Fibroblast of pulmonary artery (primary cell): ENCODE measurements around the gene TCERG1L.

Experiments
- DNase-seq: peaks from one replicate; pipeline ENCODE4 v3.0.0-alpha.2; 2010; ENCODE audit warnings: low read depth
- H3K4me3 ChIP-seq: replicated peaks from 2 replicates; pipeline ENCODE4 v1.5.1; 2011; ENCODE audit warnings: low read depth, mild to moderate bottlenecking, control low read depth, low read length, moderate library complexity
- CTCF ChIP-seq: IDR thresholded peaks from 2 replicates; pipeline ENCODE4 v1.5.1; 2011; ENCODE audit warnings: mild to moderate bottlenecking, control low read depth, low read length, inconsistent platforms; ENCODE audit errors: missing control alignments

TCERG1L gene

DNA sequence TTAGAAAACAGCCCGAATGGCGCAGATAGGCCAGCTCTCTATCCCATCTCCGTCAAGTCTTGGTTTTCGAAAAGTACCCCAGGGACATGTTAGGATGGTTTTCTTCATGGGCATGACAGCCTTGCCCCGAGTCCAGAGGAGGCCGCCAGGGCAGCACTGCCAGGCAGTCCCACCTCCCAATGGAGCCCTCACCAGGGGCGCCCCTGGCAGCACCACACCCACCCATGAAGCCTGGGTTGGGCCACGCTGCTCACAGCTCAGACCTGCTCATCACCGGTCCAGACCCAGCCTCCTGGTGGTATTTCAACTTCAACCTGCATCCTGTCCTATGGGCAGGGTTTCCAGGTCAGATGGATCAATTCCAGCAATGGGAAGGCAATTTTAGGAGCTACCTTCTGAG is 53.3 kb downstream of the TCERG1L start:
- TF ChIP-seq CTCF, result no peak
- H3K4me3 ChIP-seq, result no peak overlapping the region
- no peak for DNase-seq

- no peak for DNase-seq
- no peak overlapping the region for H3K4me3 ChIP-seq
- no peak for TF ChIP-seq CTCF
Measured at GRCh38 chr10:131257027-131257426, 54.5 kb downstream of the TCERG1L start.

DNA sequence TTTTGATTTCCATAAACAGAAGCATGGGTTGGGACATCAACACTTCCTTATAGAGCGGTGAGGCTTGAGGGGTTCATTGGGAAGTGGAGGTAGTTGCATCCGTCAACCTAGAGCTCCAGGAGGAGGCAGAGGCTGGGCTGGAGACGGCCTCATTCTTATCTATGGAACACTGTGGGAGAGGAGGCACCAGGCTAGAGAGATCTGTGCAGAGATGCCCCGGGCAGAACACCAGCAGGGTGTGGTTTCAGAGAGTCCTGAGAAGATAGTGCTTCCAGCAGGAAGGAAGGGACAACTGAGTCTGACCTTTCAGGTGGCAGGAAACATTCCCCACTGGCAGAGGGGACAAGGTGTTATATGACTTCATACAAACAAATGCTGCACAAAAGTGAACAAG is 56.7 kb downstream of the TCERG1L start:
- no peak overlapping the region for H3K4me3 ChIP-seq
- no peak for DNase-seq
- no peak for TF ChIP-seq CTCF

DNA sequence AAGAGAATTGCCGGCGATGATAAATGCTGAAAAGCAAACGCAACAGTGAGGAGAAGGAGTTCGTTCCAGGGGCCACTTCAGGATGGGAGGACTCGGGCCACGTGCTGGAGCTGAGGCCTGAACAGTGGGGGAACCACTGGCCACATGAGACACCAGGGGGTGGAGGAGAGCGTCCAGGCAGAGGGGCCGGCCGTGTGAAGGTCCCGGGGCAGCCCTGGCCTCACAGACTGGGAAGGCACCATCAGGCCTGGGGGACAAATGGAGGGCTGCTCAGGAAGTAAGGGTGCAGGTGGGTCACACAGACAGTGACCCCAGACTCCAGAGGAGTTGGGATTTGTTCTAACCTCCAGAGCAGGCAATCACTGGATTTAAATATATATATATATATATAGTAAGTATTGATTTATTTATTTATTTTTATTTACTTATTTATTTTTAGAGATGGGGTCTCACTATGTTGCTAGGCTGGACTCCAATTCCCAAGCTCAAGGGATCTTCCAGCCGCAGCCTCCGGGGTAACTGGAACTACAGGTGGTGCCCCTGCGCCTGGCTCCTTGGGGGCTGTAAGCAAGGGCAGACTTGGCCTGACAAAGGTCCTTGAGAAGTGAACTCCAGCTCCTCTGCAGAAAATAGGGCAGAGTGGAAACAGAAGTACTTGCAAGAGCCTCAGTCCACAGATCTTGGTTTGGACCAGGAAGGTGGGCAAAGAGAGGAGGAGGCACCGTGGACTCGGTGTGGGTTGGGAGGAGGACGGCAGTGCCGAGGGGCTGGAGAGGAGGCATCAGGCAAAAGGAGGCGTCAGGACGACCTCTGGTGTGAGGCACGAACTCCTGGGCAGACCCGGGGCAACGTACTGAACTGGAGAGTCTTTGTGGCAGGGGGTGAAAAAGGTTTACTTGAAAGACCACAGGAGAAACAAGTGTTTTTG is 57.3 kb downstream of the TCERG1L start:
- DNase-seq, result no peak
- TF ChIP-seq CTCF, result no peak
- no peak overlapping the region for H3K4me3 ChIP-seq

DNA sequence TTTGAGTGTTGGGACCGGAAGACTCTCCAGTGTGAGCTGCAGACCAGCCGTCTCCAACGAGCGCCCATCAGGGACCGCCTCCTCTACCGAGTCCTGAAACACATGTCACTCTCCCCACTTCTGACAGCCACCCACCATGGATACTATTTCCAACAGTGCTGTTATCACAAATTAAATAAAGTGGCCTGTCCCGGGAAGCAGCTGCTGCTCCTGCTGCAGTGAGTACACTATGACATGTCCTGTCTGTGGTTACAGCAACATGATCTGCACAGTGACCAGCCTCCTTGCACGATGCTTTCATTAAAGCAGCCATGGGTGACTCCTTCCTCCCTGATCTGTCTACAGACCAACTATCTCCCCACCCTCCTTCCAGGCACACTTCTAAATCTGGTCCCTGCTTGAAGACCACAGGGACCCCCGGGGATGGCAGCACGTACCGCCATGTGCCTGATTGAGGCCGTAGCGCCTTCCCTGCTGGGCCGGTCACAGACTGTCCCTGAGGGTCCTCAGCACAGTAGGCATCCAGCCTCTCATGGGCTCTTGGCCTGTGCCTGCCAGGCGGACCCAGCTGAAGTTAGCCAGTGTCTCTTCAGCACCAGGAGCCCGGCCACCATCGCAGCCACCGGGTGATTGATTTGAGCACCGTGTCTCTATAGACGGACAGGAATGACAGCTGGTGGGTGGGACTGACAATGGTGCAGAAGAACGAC is 58.8 kb downstream of the TCERG1L start:
- TF ChIP-seq CTCF, result no peak
- DNase-seq, result no peak
- H3K4me3 ChIP-seq, result no peak overlapping the region

- H3K4me3 ChIP-seq, result no peak overlapping the region
- TF ChIP-seq CTCF, result no peak
- DNase-seq, result no peak
Measured at GRCh38 chr10:131251146-131251541, 60.4 kb downstream of the TCERG1L start.
